Karpas-422 (cell line): ENCODE measurements around the gene MUC7. TPM values are rescaled to one million over a fixed set of nuclear protein-coding genes. Genes with fewer than 3 reads are reported as not detected.

Experiments used
- DNase-seq: peaks from one replicate; pipeline ENCODE4 v3.0.0-alpha.2; 2015
- H2AFZ ChIP-seq: fragments of 200-600 bp; sonication (generic); 2 replicates; pipeline ENCODE4 v1.6.1; 2014; ENCODE audit warnings: antibody characterized with exemption, low read length, mixed read lengths
- H3K27ac ChIP-seq: fragments of 200-600 bp; sonication (generic); 2 replicates; pipeline ENCODE4 v1.5.1; 2014; ENCODE audit warnings: mild to moderate bottlenecking, low read length, moderate library complexity
- H3K27me3 ChIP-seq: fragments of 200-600 bp; sonication (generic); 2 replicates; pipeline ENCODE4 v1.6.1; 2014; ENCODE audit warnings: low read length, mixed read lengths
- H3K36me3 ChIP-seq: fragments of 200-600 bp; sonication (generic); 2 replicates; pipeline ENCODE4 v1.6.1; 2014; ENCODE audit warnings: low read length, mixed read lengths; ENCODE audit not compliant: insufficient read depth
- H3K4me1 ChIP-seq: fragments of 200-600 bp; sonication (generic); 2 replicates; pipeline ENCODE4 v1.6.1; 2014; ENCODE audit warnings: mild to moderate bottlenecking, low read length, mixed read lengths
- H3K4me2 ChIP-seq: fragments of 200-600 bp; sonication (generic); 2 replicates; pipeline ENCODE4 v1.6.1; 2014; ENCODE audit warnings: low read length, low read depth, mild to moderate bottlenecking; ENCODE audit not compliant: poor library complexity, severe bottlenecking
- H3K4me3 ChIP-seq: fragments of 200-600 bp; sonication (generic); 2 replicates; pipeline ENCODE4 v1.5.1; 2014; ENCODE audit warnings: mild to moderate bottlenecking, antibody characterized with exemption, low read length, mixed read lengths
- H3K79me2 ChIP-seq: fragments of 200-600 bp; sonication (generic); 2 replicates; pipeline ENCODE4 v1.6.1; 2014; ENCODE audit warnings: mild to moderate bottlenecking, low read length, mixed read lengths
- H3K9ac ChIP-seq: fragments of 200-600 bp; sonication (generic); 2 replicates; pipeline ENCODE4 v1.6.0; 2014; ENCODE audit warnings: low read length
- H3K9me2 ChIP-seq: fragments of 200-600 bp; sonication (generic), shearing (Covaris generic); replicated peaks from 2 replicates; pipeline ENCODE4 v1.6.0; 2014; ENCODE audit warnings: mild to moderate bottlenecking, low read length, moderate library complexity; ENCODE audit not compliant: insufficient read depth
- H3K9me3 ChIP-seq: fragments of 300-700, 200-600 bp; sonication (generic); 2 replicates; pipeline ENCODE4 v1.6.1; 2014; ENCODE audit warnings: low read length, mixed read lengths
- H4K20me1 ChIP-seq: fragments of 200-600 bp; sonication (generic); 2 replicates; pipeline ENCODE4 v1.6.1; 2014; ENCODE audit warnings: mild to moderate bottlenecking, antibody characterized with exemption, low read length, low read depth; ENCODE audit not compliant: insufficient read depth
- total RNA-seq: library from RNA; depleted of rRNA; stranded (reverse); fragments of >200 nt; shearing (Covaris generic); gene quantifications from 2 replicates; pipeline ENCODE4 v1.2.3, GENCODE V29; 2014; ENCODE audit warnings: low replicate concordance; rRNA removed

The MUC7 gene
- total RNA-seq = not detected in 2 replicates

- no peak for DNase-seq
- Histone ChIP-seq H4K20me1 (no peaks in the 10 kb centered on the region), H3K27me3 (no peaks in the 10 kb centered on the region), H3K9me2 (no peaks in the 10 kb centered on the region), H3K4me2 (no peak within 1 kb of the TSS), H3K9ac (no peak within 1 kb of the TSS), H3K36me3 (no peaks in the 10 kb centered on the region), H3K79me2 (no peaks in the 10 kb centered on the region), H3K9me3 (no peaks in the 10 kb centered on the region), H3K4me1 (no peaks in the 10 kb centered on the region), H2AFZ (no peak within 1 kb of the TSS), H3K27ac (no peak within 1 kb of the TSS), H3K4me3 (no peak within 1 kb of the TSS)
Observed at GRCh38 chr4:70471897-70472296, at the start of gene MUC7. MUC7 (plus strand) TSS chr4:70472197; CDS start chr4:70474022, 1,825 bp downstream.

- H4K20me1 ChIP-seq = no peaks in the 10 kb centered on the region
- no peaks in the 10 kb centered on the region for H3K27me3 ChIP-seq
- no peaks in the 10 kb centered on the region for H3K36me3 ChIP-seq
- H3K27ac ChIP-seq = no peak overlapping the region
- H2AFZ ChIP-seq = no peak overlapping the region
- H3K4me2 ChIP-seq = no peak overlapping the region
- no peaks in the 10 kb centered on the region for H3K9me2 ChIP-seq
- no peaks in the 10 kb centered on the region for H3K4me1 ChIP-seq
- no peak overlapping the region for H3K4me3 ChIP-seq
- DNase-seq = no peak
- H3K9ac ChIP-seq = no peak overlapping the region
- H3K9me3 ChIP-seq = no peaks in the 10 kb centered on the region
- H3K79me2 ChIP-seq = no peaks in the 10 kb centered on the region
Observed at GRCh38 chr4:70425306-70425705, 46.7 kb upstream of the MUC7 start.

- H3K4me2 ChIP-seq = no peak overlapping the region
- H3K27me3 ChIP-seq = no peaks in the 10 kb centered on the region
- no peak for DNase-seq
- no peak overlapping the region for H3K9ac ChIP-seq
- H3K4me1 ChIP-seq = no peaks in the 10 kb centered on the region
- no peaks in the 10 kb centered on the region for H3K36me3 ChIP-seq
- H3K27ac ChIP-seq = no peak overlapping the region
- no peaks in the 10 kb centered on the region for H3K9me3 ChIP-seq
- H3K9me2 ChIP-seq = no peaks in the 10 kb centered on the region
- H3K79me2 ChIP-seq = no peaks in the 10 kb centered on the region
- no peak overlapping the region for H3K4me3 ChIP-seq
- no peak overlapping the region for H2AFZ ChIP-seq
- no peaks in the 10 kb centered on the region for H4K20me1 ChIP-seq
Observed at GRCh38 chr4:70426789-70427188, 45.2 kb upstream of the MUC7 start.

- H3K4me2 ChIP-seq = no peak overlapping the region
- H2AFZ ChIP-seq = no peak overlapping the region
- no peak for DNase-seq
- H3K27ac ChIP-seq = no peak overlapping the region
- H3K9me3 ChIP-seq = no peaks in the 10 kb centered on the region
- no peaks in the 10 kb centered on the region for H3K4me1 ChIP-seq
- H3K36me3 ChIP-seq = no peaks in the 10 kb centered on the region
- H3K9me2 ChIP-seq = no peaks in the 10 kb centered on the region
- H3K9ac ChIP-seq = no peak overlapping the region
- H3K4me3 ChIP-seq = no peak overlapping the region
- H4K20me1 ChIP-seq = no peaks in the 10 kb centered on the region
- H3K79me2 ChIP-seq = no peaks in the 10 kb centered on the region
- no peaks in the 10 kb centered on the region for H3K27me3 ChIP-seq
Observed at GRCh38 chr4:70437197-70437596, 34.8 kb upstream of the MUC7 start.

- DNase-seq = no peak
- no peaks in the 10 kb centered on the region for H3K9me3 ChIP-seq
- no peaks in the 10 kb centered on the region for H3K36me3 ChIP-seq
- H2AFZ ChIP-seq = no peak overlapping the region
- no peaks in the 10 kb centered on the region for H3K79me2 ChIP-seq
- no peaks in the 10 kb centered on the region for H3K4me1 ChIP-seq
- H3K9ac ChIP-seq = no peak overlapping the region
- H3K4me2 ChIP-seq = no peak overlapping the region
- no peaks in the 10 kb centered on the region for H3K9me2 ChIP-seq
- H3K4me3 ChIP-seq = no peak overlapping the region
- no peaks in the 10 kb centered on the region for H4K20me1 ChIP-seq
- no peaks in the 10 kb centered on the region for H3K27me3 ChIP-seq
- H3K27ac ChIP-seq = no peak overlapping the region
Observed at GRCh38 chr4:70442474-70442873, 29.5 kb upstream of the MUC7 start.

GRCh38 chr4:70443329-70443728, 28.7 kb upstream of the MUC7 start:
- H3K9me2 ChIP-seq = no peaks in the 10 kb centered on the region
- no peak for DNase-seq
- H3K27ac ChIP-seq = no peak overlapping the region
- H4K20me1 ChIP-seq = no peaks in the 10 kb centered on the region
- H3K4me3 ChIP-seq = no peak overlapping the region
- H3K4me2 ChIP-seq = no peak overlapping the region
- no peaks in the 10 kb centered on the region for H3K27me3 ChIP-seq
- H3K9me3 ChIP-seq = no peaks in the 10 kb centered on the region
- H3K79me2 ChIP-seq = no peaks in the 10 kb centered on the region
- no peak overlapping the region for H2AFZ ChIP-seq
- no peak overlapping the region for H3K9ac ChIP-seq
- no peaks in the 10 kb centered on the region for H3K4me1 ChIP-seq
- H3K36me3 ChIP-seq = no peaks in the 10 kb centered on the region

GRCh38 chr4:70449220-70449619, 22.8 kb upstream of the MUC7 start:
- Histone ChIP-seq H3K36me3 (no peaks in the 10 kb centered on the region), H3K9me2 (no peaks in the 10 kb centered on the region), H3K79me2 (no peaks in the 10 kb centered on the region), H3K4me1 (no peaks in the 10 kb centered on the region), H3K27me3 (no peaks in the 10 kb centered on the region), H4K20me1 (no peaks in the 10 kb centered on the region), H3K4me2 (no peak overlapping the region), H3K27ac (no peak overlapping the region), H3K9me3 (no peaks in the 10 kb centered on the region), H3K4me3 (no peak overlapping the region), H3K9ac (no peak overlapping the region), H2AFZ (no peak overlapping the region)
- DNase-seq = no peak

GRCh38 chr4:70452946-70453345, 19.1 kb upstream of the MUC7 start:
- H3K36me3 ChIP-seq = no peaks in the 10 kb centered on the region
- H3K27ac ChIP-seq = no peak overlapping the region
- no peak overlapping the region for H3K4me2 ChIP-seq
- no peak overlapping the region for H3K9ac ChIP-seq
- no peak overlapping the region for H2AFZ ChIP-seq
- no peak overlapping the region for H3K4me3 ChIP-seq
- H3K9me3 ChIP-seq = no peaks in the 10 kb centered on the region
- no peak for DNase-seq
- no peaks in the 10 kb centered on the region for H3K79me2 ChIP-seq
- H3K9me2 ChIP-seq = no peaks in the 10 kb centered on the region
- H3K4me1 ChIP-seq = no peaks in the 10 kb centered on the region
- no peaks in the 10 kb centered on the region for H4K20me1 ChIP-seq
- no peaks in the 10 kb centered on the region for H3K27me3 ChIP-seq

GRCh38 chr4:70463335-70463734, 8.7 kb upstream of the MUC7 start:
- H3K4me2 ChIP-seq = no peak overlapping the region
- H2AFZ ChIP-seq = no peak overlapping the region
- DNase-seq = no peak
- no peaks in the 10 kb centered on the region for H3K9me3 ChIP-seq
- H3K79me2 ChIP-seq = no peaks in the 10 kb centered on the region
- H3K9ac ChIP-seq = no peak overlapping the region
- H3K27me3 ChIP-seq = no peaks in the 10 kb centered on the region
- no peak overlapping the region for H3K4me3 ChIP-seq
- no peak overlapping the region for H3K27ac ChIP-seq
- H3K36me3 ChIP-seq = no peaks in the 10 kb centered on the region
- H3K4me1 ChIP-seq = no peaks in the 10 kb centered on the region
- H4K20me1 ChIP-seq = no peaks in the 10 kb centered on the region
- H3K9me2 ChIP-seq = no peaks in the 10 kb centered on the region
